GM12892 (cell line): ENCODE data around the gene SLC35C1.

Source experiments
- POLR2A ChIP-seq: IDR thresholded peaks from 2 replicates; pipeline ENCODE4 v1.6.1; 2011; ENCODE audit warnings: low read depth, low read length, control low read depth
- POLR2AphosphoS5 ChIP-seq: IDR thresholded peaks from 2 replicates; pipeline ENCODE4 v1.6.1; 2011; ENCODE audit warnings: low read depth, low read length, control low read depth
- TAF1 ChIP-seq: IDR thresholded peaks from 2 replicates; pipeline ENCODE4 v1.6.1; 2011; ENCODE audit warnings: low read depth, mild to moderate bottlenecking, control low read depth, low read length, borderline replicate concordance

DNA sequence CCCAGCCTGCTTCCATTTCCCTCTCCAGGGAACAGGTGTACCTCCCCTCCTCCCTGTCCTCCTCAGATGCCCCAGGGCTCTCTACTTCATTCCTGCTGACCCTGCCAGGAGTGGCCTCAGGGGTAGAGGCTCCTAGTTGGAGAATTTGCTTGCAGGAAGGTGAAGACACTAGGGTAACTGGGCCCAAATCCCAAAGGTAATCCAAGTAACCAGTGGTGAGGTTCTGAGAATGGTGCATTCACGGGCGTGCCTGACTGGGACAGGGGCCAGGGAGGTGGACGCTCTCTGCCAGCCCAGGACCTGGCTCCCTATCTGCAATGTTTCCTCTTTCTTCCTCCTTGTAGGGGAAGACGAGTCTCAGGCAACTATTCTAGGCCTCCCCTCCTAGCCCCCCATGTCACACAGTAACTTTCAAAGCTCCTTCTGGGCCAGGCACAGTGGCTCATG is 2.9 kb downstream of the SLC35C1 start:
- TF ChIP-seq POLR2AphosphoS5 (no peak), POLR2A (no peak), TAF1 (no peak)
